Body of pancreas (tissue), 4 donors: ENCODE measurements around the gene UBA5. TPM values are rescaled to one million over a fixed set of nuclear protein-coding genes. Genes with fewer than 3 reads are reported as not detected.

ENCODE experiments used
- ATAC-seq: fragments of 150-250 bp; one replicate; pipeline ENCODE4 v1.9.1; 2016
- DNase-seq, 4 donors: peaks; one replicate each; pipeline ENCODE4 v3.0.0-alpha.2; 2019
- H3K27ac ChIP-seq, 4 donors: fragments of 200-600 bp; sonication (generic); 1 replicate in 3 of 4; 2 replicates in 1 of 4; pipeline versions ENCODE4 v1.5.1 to v1.6.1; 2016 to 2019; ENCODE audit warnings: mild to moderate bottlenecking in 1 of 4, mixed read lengths in 1 of 4, moderate library complexity in 1 of 4
- H3K27me3 ChIP-seq, 2 donors: fragments of 200-600 bp; sonication (generic); one replicate each; pipeline ENCODE4 v1.6.0; 2016; ENCODE audit warnings: mild to moderate bottlenecking in 1 of 2
- H3K36me3 ChIP-seq, 2 donors: fragments of 200-600 bp; sonication (generic); replicated peaks in 1 of 2; 2 replicates each; pipeline ENCODE4 v1.5.1; 2016; ENCODE audit warnings: low read depth in 2 of 2; ENCODE audit not compliant: insufficient read depth in 1 of 2
- H3K4me1 ChIP-seq: fragments of 200-600 bp; sonication (generic); one replicate; pipeline ENCODE4 v1.6.0; 2016
- H3K4me3 ChIP-seq, 2 donors: fragments of 200-600 bp; sonication (generic); 1 replicate in 1 of 2; 2 replicates in 1 of 2; pipeline ENCODE4 v1.5.1; 2016 to 2019
- H3K9me3 ChIP-seq, 3 donors: fragments of 200-600 bp; sonication (generic); 1 replicate in 2 of 3; 2 replicates in 1 of 3; pipeline ENCODE4 v1.5.1; 2016
- CTCF ChIP-seq, 7 experiments: fragments of 450-650 bp in 4 of 7; fragments of 200-600 bp in 3 of 7; sonication (generic) in 3 of 7; IDR thresholded peaks; one replicate each; pipeline ENCODE4 v1.5.1; 2016 to 2019; ENCODE audit warnings: antibody characterized with exemption in 7 of 7
- POLR2A ChIP-seq, 3 donors: fragments of 450-650 bp; IDR thresholded peaks; one replicate each; pipeline ENCODE4 v1.6.1; 2016; ENCODE audit warnings: antibody characterized with exemption in 3 of 3, mild to moderate bottlenecking in 2 of 3
- WGBS, 2 donors: methylation state at CpG; one replicate each; pipeline ENCODE4 v1.1.5; 2017; 5-methylcytosine and 5-hydroxymethylcytosine counted together
- intact Hi-C: fragments of 100-400 bp; cut with DNase I; formaldehyde crosslinking; loops from one replicate; pipeline ENCODE4 v1.15.1; 2023
- total RNA-seq, 2 donors: library from RNA; depleted of rRNA; stranded (reverse); fragments of >200 nt; gene quantifications; one replicate each; pipeline ENCODE4 v1.1.0, GENCODE V29; 2016

The UBA5 gene
- total RNA-seq, 2 donors from 2014 or later: 85.6 to 99.2 TPM

DNA sequence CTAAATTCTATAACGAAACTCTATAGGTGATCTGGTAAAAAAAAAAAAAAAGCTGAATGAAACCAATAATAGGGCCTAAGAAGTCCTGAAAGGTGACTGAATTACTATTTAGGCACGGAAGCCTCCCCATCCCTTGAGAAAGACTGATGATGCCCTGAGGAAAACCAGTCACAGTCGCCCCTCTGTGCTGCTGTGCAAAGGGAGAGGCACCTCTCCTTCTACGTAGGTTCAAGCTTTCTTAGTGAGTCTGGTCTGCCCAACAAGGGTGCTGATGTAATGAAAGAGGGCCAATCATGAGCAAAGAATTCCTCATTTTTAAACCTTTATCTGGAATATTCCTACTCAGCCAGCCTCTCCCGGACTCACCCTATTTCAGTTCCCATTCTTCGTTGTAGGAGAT lies 50.2 kb downstream of the UBA5 start:
- H3K4me3 ChIP-seq: no peak overlapping the region
- H3K36me3 ChIP-seq: peaks cover 0 to 10% of the 10 kb centered on the region in 2 donors
- no peaks in the 10 kb centered on the region for H3K9me3 ChIP-seq
- DNase-seq (no peak), ATAC-seq (no peak)
- intact Hi-C loops: no loop called here
- TF ChIP-seq POLR2A (IDR thresholded peaks at IDR 0.05) (no peak), CTCF (IDR thresholded peaks at IDR 0.05) (no peak)
- no peaks in the 10 kb centered on the region for H3K4me1 ChIP-seq
- H3K27me3 ChIP-seq: no peaks in the 10 kb centered on the region
- H3K27ac ChIP-seq: no peak overlapping the region
- 95 to 96% methylated on average over 6 of the region's 6 CpGs for WGBS, 2 donors

DNA sequence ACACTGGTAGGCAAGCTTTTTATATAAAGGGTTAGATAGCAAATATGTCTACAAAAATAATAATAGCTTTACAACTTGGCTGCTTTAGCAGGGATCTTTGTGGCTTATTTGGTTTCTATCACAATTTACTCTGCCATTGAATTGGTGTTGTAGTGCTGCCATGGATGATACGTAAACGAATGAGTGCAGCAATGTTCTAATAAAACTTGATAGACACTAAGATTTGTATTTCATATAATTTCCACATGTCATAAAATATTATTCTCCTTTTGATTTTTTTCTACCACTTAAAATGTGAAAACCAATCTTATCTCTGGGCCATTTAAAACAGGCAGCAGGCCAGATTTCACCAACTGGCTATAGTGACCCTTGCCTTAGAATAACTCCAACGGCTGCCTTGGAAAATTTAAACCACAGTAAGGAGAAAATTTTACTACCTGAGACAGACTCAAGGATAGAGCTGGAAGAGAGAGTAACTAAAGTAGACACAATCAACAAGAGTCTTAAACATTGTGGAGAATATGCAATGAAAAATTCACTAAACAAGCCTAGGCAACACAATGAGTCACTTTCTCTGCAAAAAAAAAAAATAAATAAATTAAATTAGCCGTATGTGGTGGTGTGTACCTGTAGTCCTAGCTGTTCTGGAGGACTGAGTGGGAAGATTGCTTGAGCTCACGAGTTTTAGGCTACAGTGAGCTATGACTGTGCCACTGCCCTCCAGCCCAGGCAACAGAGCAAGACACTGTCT lies 54.0 kb downstream of the UBA5 start:
- H3K27me3 ChIP-seq: no peaks in the 10 kb centered on the region
- H3K4me1 ChIP-seq: no peaks in the 10 kb centered on the region
- TF ChIP-seq CTCF (IDR thresholded peaks at IDR 0.05) (no peak), POLR2A (IDR thresholded peaks at IDR 0.05) (no peak)
- DNase-seq: no peak
- H3K9me3 ChIP-seq: no peaks in the 10 kb centered on the region
- H3K36me3 ChIP-seq: peaks cover 0 to 12% of the 10 kb centered on the region in 2 donors
- H3K4me3 ChIP-seq: no peak overlapping the region
- intact Hi-C loops: no loop called here
- no peak for ATAC-seq
- no peak overlapping the region for H3K27ac ChIP-seq
- 76 to 78% methylated on average over 5 of the region's 5 CpGs for WGBS, 2 donors

- DNase-seq (peak in 1 of 4 donors; percentile 42), ATAC-seq (peak; percentile 74)
- H3K4me1 ChIP-seq: peaks cover 16% of the 10 kb centered on the region
- H3K27me3 ChIP-seq: no peaks in the 10 kb centered on the region
- intact Hi-C loops: no loop called here
- no peak overlapping the region for H3K4me3 ChIP-seq
- peaks cover 0 to 3% of the 10 kb centered on the region in 2 donors for H3K36me3 ChIP-seq
- H3K9me3 ChIP-seq: no peaks in the 10 kb centered on the region
- TF ChIP-seq POLR2A (IDR thresholded peaks at IDR 0.05) (no peak), CTCF (IDR thresholded peaks at IDR 0.05) (no peak)
- H3K27ac ChIP-seq: no peak overlapping the region
Observed at GRCh38 chr3:132716372-132716771, 56.2 kb downstream of the UBA5 start.

- WGBS, 2 donors: 31 to 39% methylated on average over 6 of the region's 6 CpGs
- intact Hi-C loops: no loop called here
- H3K27ac ChIP-seq: no peak overlapping the region
- no peak for ATAC-seq
- H3K36me3 ChIP-seq: peaks cover 0 to 3% of the 10 kb centered on the region in 2 donors
- H3K4me3 ChIP-seq: no peak overlapping the region
- H3K4me1 ChIP-seq: peaks cover 21% of the 10 kb centered on the region
- peak in 1 of 4 donors; percentile 9 for DNase-seq
- H3K27me3 ChIP-seq: no peaks in the 10 kb centered on the region
- H3K9me3 ChIP-seq: no peaks in the 10 kb centered on the region
- TF ChIP-seq POLR2A (IDR thresholded peaks at IDR 0.05) (no peak), CTCF (IDR thresholded peaks at IDR 0.05) (no peak)
Observed at GRCh38 chr3:132720228-132720627, 60.1 kb downstream of the UBA5 start.
